ENCODE results near the gene MYBPH. TPM values are rescaled to one million over a fixed set of nuclear protein-coding genes. Genes with fewer than 3 reads are reported as not detected.

The MYBPH gene
- total RNA-seq, 1 experiment from 2014 or later, result not detected

DNA sequence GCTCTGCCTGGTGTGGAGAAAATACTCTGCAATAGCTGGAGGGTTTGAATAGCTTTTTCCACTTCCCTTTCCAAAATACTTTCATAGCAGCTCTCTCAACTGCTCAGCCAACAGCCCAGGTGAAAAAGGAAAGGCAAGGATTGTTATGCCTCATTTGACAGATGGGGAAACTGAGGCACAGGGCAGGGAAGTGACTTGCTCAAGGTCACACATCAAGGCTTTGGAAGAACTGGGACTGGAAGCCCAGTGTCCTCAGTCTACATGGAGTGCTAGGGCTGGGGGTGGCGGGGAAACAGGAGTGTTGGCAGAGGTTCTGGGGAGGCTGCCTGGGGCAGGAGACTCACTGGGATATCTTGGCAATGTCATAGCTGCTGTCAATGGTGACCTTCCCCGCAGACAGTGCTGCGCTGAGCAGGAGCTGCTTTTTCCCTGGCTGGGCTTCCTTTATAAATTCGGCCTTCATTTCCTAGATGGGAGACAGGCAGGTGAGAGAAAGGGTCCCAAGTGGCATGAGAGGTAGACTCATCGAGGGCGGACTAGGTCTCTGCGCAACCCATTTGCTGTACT, 6.8 kb upstream of the MYBPH start:
- Histone ChIP-seq H3K14ac (ENCODE audit: insufficient read depth, low read length) (no peak overlapping the region), H3K9ac (ENCODE audit: extremely low read depth, insufficient read length, low read length) (no peak overlapping the region), H4K8ac (replicated peaks; ENCODE audit: insufficient read length, low read depth, low read length) (no peak overlapping the region), H2BK12ac (ENCODE audit: insufficient read length, low read depth, low read length) (no peak overlapping the region), H3K4me1 (ENCODE audit: insufficient read depth, low read length) (peaks cover 6% of the 10 kb centered on the region; the same call in 1 of the 2 replicates), H2BK120ac (ENCODE audit: low read depth, low read length, poor library complexity, severe bottlenecking) (no peak overlapping the region), H3K4me2 (ENCODE audit: insufficient read depth, insufficient read length, low read length) (no peak overlapping the region), H3K23me2 (ENCODE audit: insufficient read length, low read depth, low read length, poor library complexity, severe bottlenecking) (peaks cover 3% of the 10 kb centered on the region), H2BK20ac (ENCODE audit: low read depth, low read length, poor library complexity, severe bottlenecking) (no peak overlapping the region), H3K23ac (ENCODE audit: insufficient read length, low read depth, low read length) (no peak overlapping the region), H4K91ac (ENCODE audit: insufficient read length, low read depth, low read length) (no peak overlapping the region), H2BK5ac (ENCODE audit: insufficient read length, low read length) (no peak overlapping the region), H3K79me1 (ENCODE audit: insufficient read depth, low read depth, low read length, poor library complexity, severe bottlenecking) (no peaks in the 10 kb centered on the region), H3K27ac (ENCODE audit: insufficient read length, low read depth, low read length) (no peak overlapping the region), H3T11ph (ENCODE audit: low read length) (no peak overlapping the region), H3K27me3 (ENCODE audit: insufficient read depth, low read length) (no peaks in the 10 kb centered on the region), H2AFZ (ENCODE audit: low read length) (no peak overlapping the region), H4K20me1 (ENCODE audit: control insufficient read depth, insufficient read depth, insufficient read length) (no peaks in the 10 kb centered on the region), H3K4ac (ENCODE audit: low read depth, low read length) (no peak overlapping the region), H3K79me2 (ENCODE audit: insufficient read depth, low read length) (no peaks in the 10 kb centered on the region), H2BK15ac (ENCODE audit: low read depth, low read length) (no peak overlapping the region), H2AK5ac (ENCODE audit: insufficient read length, low read length) (no peak overlapping the region), H3K56ac (ENCODE audit: insufficient read length, low read depth, low read length) (no peak overlapping the region), H3K18ac (ENCODE audit: insufficient read length, low read depth, low read length) (no peak overlapping the region), H4K5ac (ENCODE audit: insufficient read length, low read depth, low read length) (no peak overlapping the region), H3K9me3 (ENCODE audit: control insufficient read depth, low read depth, low read length) (no peaks in the 10 kb centered on the region)
- TF ChIP-seq, protein P1, sequence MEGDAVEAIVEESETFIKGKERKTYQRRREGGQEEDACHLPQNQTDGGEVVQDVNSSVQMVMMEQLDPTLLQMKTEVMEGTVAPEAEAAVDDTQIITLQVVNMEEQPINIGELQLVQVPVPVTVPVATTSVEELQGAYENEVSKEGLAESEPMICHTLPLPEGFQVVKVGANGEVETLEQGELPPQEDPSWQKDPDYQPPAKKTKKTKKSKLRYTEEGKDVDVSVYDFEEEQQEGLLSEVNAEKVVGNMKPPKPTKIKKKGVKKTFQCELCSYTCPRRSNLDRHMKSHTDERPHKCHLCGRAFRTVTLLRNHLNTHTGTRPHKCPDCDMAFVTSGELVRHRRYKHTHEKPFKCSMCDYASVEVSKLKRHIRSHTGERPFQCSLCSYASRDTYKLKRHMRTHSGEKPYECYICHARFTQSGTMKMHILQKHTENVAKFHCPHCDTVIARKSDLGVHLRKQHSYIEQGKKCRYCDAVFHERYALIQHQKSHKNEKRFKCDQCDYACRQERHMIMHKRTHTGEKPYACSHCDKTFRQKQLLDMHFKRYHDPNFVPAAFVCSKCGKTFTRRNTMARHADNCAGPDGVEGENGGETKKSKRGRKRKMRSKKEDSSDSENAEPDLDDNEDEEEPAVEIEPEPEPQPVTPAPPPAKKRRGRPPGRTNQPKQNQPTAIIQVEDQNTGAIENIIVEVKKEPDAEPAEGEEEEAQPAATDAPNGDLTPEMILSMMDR (conservative IDR thresholded peaks at IDR 0.05), result no peak
- peaks cover 39 to 51% of the 10 kb centered on the region in 2 experiments for H3K4me1 Mint-ChIP-seq
- DNase-seq, result no peak
- no CpG with 5 or more reads among the region's 7 CpGs for WGBS (ENCODE audit: extremely low coverage, insufficient read length, low lambda C conversion rate)
- H3K27ac Mint-ChIP-seq, result no peak overlapping the region; a peak in 2 of 7 replicates
- H3K36me3 Mint-ChIP-seq (ENCODE audit: insufficient read depth in 1 of 3, low read depth in 3 of 3), result no peaks in the 10 kb centered on the region
- H3K9me3 Mint-ChIP-seq, result no peaks in the 10 kb centered on the region
- no peaks in the 10 kb centered on the region; the same call in none of the 2 replicates for H3K27me3 Mint-ChIP-seq (ENCODE audit: low read depth)
- H3K4me3 Mint-ChIP-seq, result no peak overlapping the region

Data from H9 (cell line).